Muscle layer of duodenum (tissue), 2 donors: Measurements from ENCODE around the gene SLC25A52.
"Not testable (repeated sequence)": the region's sequence is repeated elsewhere in the genome, so short reads cannot be mapped to it uniquely, and the experiment has no call there.

Experiments used
- H3K27ac ChIP-seq: one replicate; pipeline ENCODE4 v1.7.0; 2013; ENCODE audit warnings: mild to moderate bottlenecking, low read length
- H3K27me3 ChIP-seq: one replicate; pipeline ENCODE4 v1.7.0; 2013; ENCODE audit warnings: low read depth, mild to moderate bottlenecking, control low read depth, low read length
- H3K36me3 ChIP-seq, 2 donors: one replicate each; pipeline ENCODE4 v1.7.0; 2013; ENCODE audit warnings: low read length in 2 of 2, control low read depth in 1 of 2, mild to moderate bottlenecking in 1 of 2; ENCODE audit not compliant: insufficient read depth in 2 of 2, control insufficient read depth in 1 of 2
- H3K4me1 ChIP-seq, 2 donors: one replicate each; pipeline ENCODE4 v1.7.0; 2013; ENCODE audit warnings: low read length in 2 of 2, mild to moderate bottlenecking in 2 of 2, control low read depth in 1 of 2, moderate library complexity in 1 of 2; ENCODE audit not compliant: insufficient read depth in 2 of 2, control insufficient read depth in 1 of 2
- H3K4me3 ChIP-seq, 2 donors: one replicate each; pipeline ENCODE4 v1.7.0; 2013; ENCODE audit warnings: low read length in 2 of 2, low read depth in 1 of 2, mild to moderate bottlenecking in 1 of 2
- H3K9me3 ChIP-seq, 2 donors: one replicate each; pipeline ENCODE4 v1.7.0; 2013; ENCODE audit warnings: low read length in 2 of 2, control low read depth in 1 of 2, mild to moderate bottlenecking in 1 of 2; ENCODE audit not compliant: control insufficient read depth in 1 of 2
- donor health status: healthy.

SLC25A52 gene, protein sequence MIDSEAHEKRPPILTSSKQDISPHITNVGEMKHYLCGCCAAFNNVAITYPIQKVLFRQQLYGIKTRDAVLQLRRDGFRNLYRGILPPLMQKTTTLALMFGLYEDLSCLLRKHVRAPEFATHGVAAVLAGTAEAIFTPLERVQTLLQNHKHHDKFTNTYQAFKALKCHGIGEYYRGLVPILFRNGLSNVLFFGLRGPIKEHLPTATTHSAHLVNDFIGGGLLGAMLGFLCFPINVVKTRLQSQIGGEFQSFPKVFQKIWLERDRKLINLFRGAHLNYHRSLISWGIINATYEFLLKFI

DNA sequence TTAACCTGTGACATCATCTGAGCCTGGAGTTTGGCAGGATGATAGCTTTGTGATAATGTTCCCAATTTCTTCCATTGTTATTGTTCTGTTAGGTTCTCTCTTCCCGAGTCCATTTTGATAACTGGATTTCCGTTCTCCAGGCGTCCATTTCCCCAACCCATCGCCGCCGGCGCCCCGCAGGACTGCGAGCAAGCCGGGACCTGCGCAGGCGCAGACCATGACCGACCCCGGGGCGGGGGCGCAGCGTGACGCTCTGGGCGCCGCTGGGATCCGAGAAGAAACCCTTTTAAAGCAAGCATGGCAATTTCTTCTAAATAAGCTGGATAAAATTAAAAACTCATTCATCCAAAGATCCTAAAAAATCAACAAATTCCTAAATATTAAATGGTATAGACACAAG, at the start of gene SLC25A52:
SLC25A52 (minus strand) TSS at position 186 of the 400 bp plus-strand sequence. CDS start 219 bp downstream, outside the sequence.
- Histone ChIP-seq H3K27me3 (no peaks in the 10 kb centered on the region), H3K36me3 (no peaks in the 10 kb centered on the region), H3K9me3 (no peaks in the 10 kb centered on the region), H3K4me1 (no peaks in the 10 kb centered on the region), H3K27ac (no peak within 1 kb of the TSS), H3K4me3 (no peak within 1 kb of the TSS)

DNA sequence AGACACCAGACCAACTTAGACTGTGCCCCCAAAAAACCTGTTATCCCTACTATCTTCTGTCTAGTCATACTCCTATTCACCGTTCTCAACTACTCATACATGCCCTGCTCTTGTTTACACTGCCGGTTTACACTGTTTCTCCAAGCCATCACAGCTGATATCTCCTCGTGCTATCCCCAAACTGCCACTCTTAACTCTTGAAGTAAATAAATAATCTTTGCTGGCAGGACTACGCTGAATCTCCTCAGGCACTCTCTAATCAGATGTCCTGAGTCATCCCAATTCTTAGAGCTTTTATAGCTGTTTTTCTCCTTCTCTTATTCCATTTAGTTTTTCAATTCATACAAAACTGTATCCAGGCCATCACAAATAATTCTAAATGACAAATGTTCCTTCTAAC, 48.4 kb upstream of the SLC25A52 start:
- H3K9me3 ChIP-seq, H3K27me3 ChIP-seq, H3K27ac ChIP-seq, H3K36me3 ChIP-seq, H3K4me3 ChIP-seq, H3K4me1 ChIP-seq: not testable (repeated sequence)

DNA sequence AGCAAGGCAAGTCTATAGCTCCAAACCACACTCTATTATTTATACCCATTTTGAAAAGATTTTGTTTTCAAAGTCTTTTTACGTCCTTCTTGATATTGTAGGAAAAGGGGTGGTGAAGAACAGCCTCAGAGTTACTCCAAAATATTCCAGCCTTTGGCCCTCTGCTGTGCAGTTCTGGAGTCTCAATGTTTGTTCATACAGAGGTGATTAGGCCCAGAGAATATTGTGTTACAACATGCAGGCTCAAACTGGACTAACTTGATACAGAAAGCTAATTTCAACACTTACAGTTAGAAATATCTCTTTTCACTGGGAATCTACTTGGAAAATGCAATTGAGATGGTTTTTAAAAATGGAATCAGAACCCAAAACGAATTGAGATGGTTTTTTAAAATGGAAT, 40.4 kb upstream of the SLC25A52 start:
- no peak overlapping the region for H3K27ac ChIP-seq
- no peaks in the 10 kb centered on the region for H3K27me3 ChIP-seq
- no peak overlapping the region for H3K4me3 ChIP-seq
- H3K9me3 ChIP-seq, result no peaks in the 10 kb centered on the region
- H3K4me1 ChIP-seq, result no peaks in the 10 kb centered on the region
- no peaks in the 10 kb centered on the region for H3K36me3 ChIP-seq

DNA sequence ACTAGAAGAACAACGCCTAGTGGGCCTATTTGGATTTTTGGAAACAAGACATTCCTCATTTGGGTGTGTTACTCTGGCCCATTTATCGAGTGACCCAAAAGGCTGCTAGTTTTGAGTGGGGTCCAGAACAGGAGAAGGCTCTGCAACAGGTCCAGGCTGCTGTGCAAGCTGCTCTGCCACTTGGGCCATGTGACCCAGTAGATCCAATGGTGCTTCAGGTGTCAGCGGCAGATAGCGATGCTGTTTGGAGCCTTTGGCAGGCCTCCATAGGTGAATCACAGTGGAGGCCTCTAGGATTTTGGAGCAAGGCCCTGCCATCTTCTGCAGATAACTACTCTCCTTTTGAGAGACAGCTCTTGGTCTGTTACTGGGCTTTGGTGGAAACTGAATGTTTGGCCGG, 38.6 kb upstream of the SLC25A52 start:
- H3K4me3 ChIP-seq, H3K27ac ChIP-seq, H3K9me3 ChIP-seq, H3K36me3 ChIP-seq, H3K27me3 ChIP-seq, H3K4me1 ChIP-seq: not testable (repeated sequence)

DNA sequence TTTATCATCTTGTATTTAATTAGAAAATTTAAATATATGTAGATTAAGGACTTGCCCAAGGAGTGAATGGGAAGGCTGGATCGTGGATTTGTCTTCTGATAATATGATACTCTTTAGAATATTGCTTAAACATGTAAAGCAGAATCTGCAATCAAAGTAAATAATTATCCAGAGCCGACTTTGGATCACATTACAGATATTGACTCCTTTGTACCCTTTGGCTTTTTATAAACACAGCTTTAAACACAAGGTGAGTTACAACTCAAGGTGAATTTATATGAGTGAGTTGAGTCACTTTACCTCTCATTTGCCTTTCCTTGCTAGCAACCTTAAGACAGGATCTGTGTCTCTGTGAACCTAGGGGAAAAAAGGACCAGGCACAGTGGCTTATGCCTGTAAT, 37.7 kb upstream of the SLC25A52 start:
- Histone ChIP-seq H3K4me1 (no peaks in the 10 kb centered on the region), H3K36me3 (no peaks in the 10 kb centered on the region), H3K4me3 (no peak overlapping the region), H3K27ac (no peak overlapping the region), H3K27me3 (no peaks in the 10 kb centered on the region), H3K9me3 (no peaks in the 10 kb centered on the region)

DNA sequence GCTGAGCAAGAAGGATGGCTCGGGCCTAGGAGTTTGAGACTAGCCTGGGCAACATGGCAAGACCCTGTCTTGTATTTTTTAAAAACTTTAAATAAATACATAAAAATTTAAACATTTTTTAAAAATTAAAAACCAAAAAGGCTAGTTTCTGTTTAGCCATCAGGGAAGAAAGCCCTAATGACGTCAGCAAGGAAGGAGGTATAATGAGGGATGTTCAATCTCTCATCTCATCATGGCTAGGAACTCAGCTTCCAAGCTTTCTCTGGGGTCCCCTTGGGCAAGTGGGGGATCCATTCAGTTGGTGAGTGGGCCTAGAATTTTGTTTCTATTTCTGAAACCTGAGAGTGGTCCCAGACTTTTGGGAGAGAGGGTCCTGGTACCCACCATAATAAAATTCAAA, 35.1 kb upstream of the SLC25A52 start:
- Histone ChIP-seq H3K36me3 (no peaks in the 10 kb centered on the region), H3K4me3 (no peak overlapping the region), H3K27ac (no peak overlapping the region), H3K4me1 (no peaks in the 10 kb centered on the region), H3K9me3 (no peaks in the 10 kb centered on the region), H3K27me3 (no peaks in the 10 kb centered on the region)

DNA sequence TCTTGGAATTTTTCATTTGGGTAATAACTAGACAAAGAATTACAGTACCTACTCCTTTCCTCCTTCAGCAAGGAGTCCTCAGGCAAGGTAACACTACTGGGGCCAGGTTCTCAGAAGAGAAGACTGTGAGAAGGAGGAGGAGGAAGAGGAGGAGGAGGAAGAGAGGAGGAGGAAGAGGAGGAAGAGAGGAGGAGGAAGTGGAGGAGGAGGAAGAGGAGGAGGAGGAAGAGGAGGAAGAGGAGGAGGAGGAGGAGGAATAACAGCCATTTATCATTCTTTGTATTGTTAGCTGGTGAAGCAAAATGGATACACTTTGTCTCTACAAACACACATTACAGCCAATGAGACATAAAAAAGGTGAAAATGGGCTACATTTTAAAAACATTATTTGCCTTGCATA, 32.9 kb upstream of the SLC25A52 start:
- no peaks in the 10 kb centered on the region for H3K36me3 ChIP-seq
- H3K4me3 ChIP-seq, result no peak overlapping the region
- H3K4me1 ChIP-seq, result no peaks in the 10 kb centered on the region
- H3K27me3 ChIP-seq, result no peaks in the 10 kb centered on the region
- H3K27ac ChIP-seq, result no peak overlapping the region
- no peaks in the 10 kb centered on the region for H3K9me3 ChIP-seq

DNA sequence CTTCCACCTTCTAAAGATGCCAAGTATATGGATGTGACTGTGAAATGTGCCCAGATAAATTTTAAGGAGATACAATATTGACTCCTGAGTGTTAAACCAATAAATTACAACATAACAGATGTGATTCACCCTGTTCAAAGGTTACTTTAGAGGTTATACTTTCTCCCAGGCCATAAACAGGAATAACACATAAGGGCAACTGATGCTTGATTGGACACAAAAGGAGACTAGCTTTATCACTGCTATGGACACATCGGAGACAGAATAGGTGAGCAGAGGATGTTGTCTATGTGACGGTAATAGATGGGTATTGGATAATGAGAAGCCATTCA, 31.9 kb upstream of the SLC25A52 start:
- Histone ChIP-seq H3K27me3 (no peaks in the 10 kb centered on the region), H3K9me3 (no peaks in the 10 kb centered on the region), H3K36me3 (no peaks in the 10 kb centered on the region), H3K27ac (no peak overlapping the region), H3K4me1 (no peaks in the 10 kb centered on the region), H3K4me3 (no peak overlapping the region)

DNA sequence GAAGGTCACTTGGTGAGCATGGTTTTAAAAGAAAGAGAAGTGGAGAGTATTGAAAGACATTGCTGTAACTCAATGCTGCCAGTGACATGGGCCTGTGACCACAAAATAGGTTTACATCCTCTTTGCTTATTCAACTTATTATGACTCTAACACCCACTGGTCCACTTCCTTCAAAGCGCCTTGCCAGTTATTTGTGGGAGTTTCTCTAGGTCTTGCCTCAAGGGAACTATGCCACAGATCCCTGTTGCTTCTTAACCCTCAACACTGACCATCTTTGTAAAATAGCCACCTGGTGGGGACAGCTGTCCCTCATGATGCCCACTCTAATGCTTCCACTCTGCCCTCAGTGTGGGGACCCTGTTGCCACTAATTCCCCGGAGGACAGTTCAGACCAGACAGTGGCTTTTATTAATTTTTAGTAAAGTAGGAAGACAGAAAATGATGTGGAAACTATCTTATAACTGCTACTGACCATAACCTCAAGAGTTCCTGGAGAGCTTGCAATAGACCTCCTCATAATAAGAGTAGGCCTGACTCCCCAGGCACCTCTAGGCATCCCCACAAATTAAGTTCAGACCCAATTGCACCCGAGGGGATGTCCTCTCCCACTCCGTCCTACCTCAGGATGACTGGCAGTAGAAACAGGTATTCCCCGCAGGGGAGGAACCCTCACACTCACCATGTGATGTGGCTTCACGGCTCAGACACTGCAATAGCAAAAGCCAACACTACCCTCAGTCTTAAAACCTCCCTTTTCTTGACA, 31.3 kb upstream of the SLC25A52 start:
- Histone ChIP-seq H3K4me1 (no peaks in the 10 kb centered on the region), H3K4me3 (no peak overlapping the region), H3K27ac (no peak overlapping the region)

DNA sequence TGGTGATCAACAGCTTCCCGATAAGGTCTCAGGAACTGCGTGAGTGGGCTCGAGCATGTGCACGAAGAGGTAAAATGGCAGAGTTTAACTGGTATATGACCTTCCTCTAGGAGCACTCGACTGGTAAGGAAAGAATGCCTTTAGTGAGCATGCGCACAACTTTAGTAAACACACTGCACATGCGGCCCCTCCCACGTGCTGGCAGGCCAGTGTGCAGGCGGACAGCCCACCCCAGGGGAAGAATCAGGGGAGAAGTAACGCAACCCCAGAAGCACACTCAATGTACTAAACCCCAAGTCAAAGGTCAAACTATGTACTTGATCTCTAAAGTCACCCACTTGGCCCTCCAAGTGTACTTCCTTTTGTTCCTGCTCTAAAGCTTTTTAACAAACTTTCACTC, 28.7 kb upstream of the SLC25A52 start:
- Histone ChIP-seq H3K27ac (no peak overlapping the region), H3K9me3 (no peaks in the 10 kb centered on the region), H3K4me1 (no peaks in the 10 kb centered on the region), H3K27me3 (no peaks in the 10 kb centered on the region), H3K4me3 (no peak overlapping the region), H3K36me3 (no peaks in the 10 kb centered on the region)

More for the DNA sequence above, 31.3 kb upstream of the SLC25A52 start:
- no peaks in the 10 kb centered on the region for H3K27me3 ChIP-seq
- no peaks in the 10 kb centered on the region for H3K9me3 ChIP-seq
- H3K36me3 ChIP-seq, result no peaks in the 10 kb centered on the region

DNA sequence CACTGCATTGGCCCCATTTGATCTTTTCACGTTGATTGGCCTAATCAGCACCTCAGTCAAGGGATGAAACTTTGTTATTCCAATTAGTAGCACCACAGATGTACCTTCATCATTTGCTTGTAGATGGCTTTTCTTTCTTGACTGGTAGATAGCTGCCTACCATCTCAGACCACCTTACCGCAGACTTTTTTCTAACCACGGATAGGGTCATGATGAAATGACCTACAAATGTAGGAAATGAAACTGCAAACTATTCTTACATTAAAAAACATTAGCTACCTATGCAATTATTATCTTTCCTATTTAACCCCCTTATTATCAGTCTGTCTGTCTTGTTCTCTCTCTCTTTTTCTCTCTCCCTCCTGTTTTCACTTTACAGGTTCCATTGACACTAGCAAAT, 22.4 kb upstream of the SLC25A52 start:
- Histone ChIP-seq H3K27ac (no peak overlapping the region), H3K27me3 (no peaks in the 10 kb centered on the region), H3K9me3 (peaks cover 0 to 21% of the 10 kb centered on the region in 2 donors), H3K36me3 (no peaks in the 10 kb centered on the region), H3K4me3 (no peak overlapping the region), H3K4me1 (no peaks in the 10 kb centered on the region)
